ENCODE measurements around the gene ENAM. TPM values are rescaled to one million over a fixed set of nuclear protein-coding genes. Genes with fewer than 3 reads are reported as not detected.
A peak's percentile ranks its signal among the peaks of the same experiment; 100 is the strongest.
"Not testable (repeated sequence)": the region's sequence is repeated elsewhere in the genome, so short reads cannot be mapped to it uniquely, and the experiment has no call there.

ENAM gene
- total and polyA plus RNA-seq, 9 of the 15 experiments (the other 6 are each of a cell fraction or from before 2014, with no cell fraction given): 0.04 to 0.09 (median 0.04) TPM; not detected in 6

GRCh38 chr4:70660106-70660505, 31.6 kb downstream of the ENAM start:
- 45% methylated on average over 4 of the region's 4 CpGs for whole genome bisulfite sequencing (ENCODE audit: insufficient coverage, low coverage, missing lambda C conversion rate)
- H3K9me1 ChIP-seq (ENCODE audit: control insufficient read depth, insufficient read depth, low read length): no peaks in the 10 kb centered on the region
- ATAC-seq: peak; percentile 47
- H2AFZ ChIP-seq (ENCODE audit: low read depth, low read length): no peak overlapping the region
- no peak overlapping the region for H3K4me2 ChIP-seq (ENCODE audit: insufficient read depth, low read length)
- no peaks in the 10 kb centered on the region for H3K36me3 ChIP-seq (ENCODE audit: control insufficient read depth, insufficient read depth, low read length)
- no peaks in the 10 kb centered on the region for H3K9me3 ChIP-seq (replicated peaks; ENCODE audit: control insufficient read depth, insufficient read depth, low read depth, low read length)
- no TSS peak for BruUV-seq (replicated peaks)
- peaks cover 0 to 3% of the 10 kb centered on the region in 2 experiments; a peak in 2 of 5 replicates for H3K4me1 ChIP-seq (replicated peaks in 1 of 2; ENCODE audit: control insufficient read depth in 2 of 2, insufficient read depth in 2 of 2, low read length in 2 of 2)
- H3K4me3 ChIP-seq: no peak overlapping the region
- no peak overlapping the region for H3K27ac ChIP-seq (ENCODE audit: extremely low read depth, low read depth, low read length)
- CTCF ChIA-PET (ENCODE audit: low intra/inter-chr PET ratio): no interaction called here
- DNase-seq (ENCODE audit: extremely low read depth in 1 of 4, low spot score in 3 of 4): no peak
- intact Hi-C loops (cut with micrococcal nuclease) (no loop called here), in situ Hi-C loops (cut with MboI) (no loop called here)
- POLR2A ChIA-PET: interaction anchor here (0.6 kb wide), 1 partner anchor 1033 kb away, joined by 3 read pairs; no protein-coding TSS in a partner anchor
- H3K27me3 ChIP-seq (ENCODE audit: control insufficient read depth in 2 of 2, insufficient read depth in 2 of 2, low read length in 2 of 2): no peaks in the 10 kb centered on the region
- TF ChIP-seq ZNF589 (CRISPR knock-in tag; IDR thresholded peaks at IDR 0.05; ENCODE audit: low read depth) (no peak), RBBP5 (IDR thresholded peaks at IDR 0.05; ENCODE audit: borderline replicate concordance, insufficient read depth, low read length, poor library complexity, severe bottlenecking) (no peak), ZSCAN32 (CRISPR knock-in tag; IDR thresholded peaks at IDR 0.05) (no peak), ZNF133 (CRISPR knock-in tag; IDR thresholded peaks at IDR 0.05) (no peak), ZNF76 (CRISPR knock-in tag; IDR thresholded peaks at IDR 0.05; ENCODE audit: borderline replicate concordance) (no peak), ZNF239 (CRISPR knock-in tag; IDR thresholded peaks at IDR 0.05) (no peak), MCM2 (IDR thresholded peaks at IDR 0.05; ENCODE audit: low read depth) (no peak), TRIM24 (IDR thresholded peaks at IDR 0.05) (no peak), ZEB2 (IDR thresholded peaks at IDR 0.05) (no peak), TCF7 (IDR thresholded peaks at IDR 0.05; ENCODE audit: borderline replicate concordance) (no peak), ATF3 (IDR thresholded peaks at IDR 0.05) (no peak), ATF3 (CRISPR knock-in tag; conservative IDR thresholded peaks at IDR 0.05) (no peak), MEF2D (tag; conservative IDR thresholded peaks at IDR 0.05; ENCODE audit: low read depth) (no peak), ZNF79 (CRISPR knock-in tag; IDR thresholded peaks at IDR 0.05; ENCODE audit: low read depth) (no peak), CTCFL (IDR thresholded peaks at IDR 0.05; ENCODE audit: borderline replicate concordance, insufficient read depth, low read depth, low read length, poor library complexity, severe bottlenecking) (no peak)
- H3K9ac ChIP-seq (ENCODE audit: insufficient read depth in 1 of 2, low read depth in 2 of 2, low read length in 2 of 2): no peak overlapping the region
- no peaks in the 10 kb centered on the region for H3K79me2 ChIP-seq (ENCODE audit: control insufficient read depth, insufficient read depth, low read length)
- FAIRE-seq: no peak
- H4K20me1 ChIP-seq (replicated peaks; ENCODE audit: control insufficient read depth, insufficient read depth, low read length): no peaks in the 10 kb centered on the region

GRCh38 chr4:70661309-70661922, 32.9 kb downstream of the ENAM start:
- H3K9me3 ChIP-seq (replicated peaks; ENCODE audit: control insufficient read depth, insufficient read depth, low read depth, low read length); ATAC-seq; H3K9ac ChIP-seq (ENCODE audit: insufficient read depth in 1 of 2, low read depth in 2 of 2, low read length in 2 of 2); H3K4me1 ChIP-seq (replicated peaks in 1 of 2; ENCODE audit: control insufficient read depth in 2 of 2, insufficient read depth in 2 of 2, low read length in 2 of 2); H3K27me3 ChIP-seq (ENCODE audit: control insufficient read depth in 2 of 2, insufficient read depth in 2 of 2, low read length in 2 of 2); in situ Hi-C loops (cut with MboI); H3K36me3 ChIP-seq (ENCODE audit: control insufficient read depth, insufficient read depth, low read length); H3K4me2 ChIP-seq (ENCODE audit: insufficient read depth, low read length); BruUV-seq (replicated peaks); FAIRE-seq; intact Hi-C loops (cut with micrococcal nuclease); H2AFZ ChIP-seq (ENCODE audit: low read depth, low read length); CTCF ChIA-PET (ENCODE audit: low intra/inter-chr PET ratio); POLR2A ChIA-PET; H4K20me1 ChIP-seq (replicated peaks; ENCODE audit: control insufficient read depth, insufficient read depth, low read length); H3K9me1 ChIP-seq (ENCODE audit: control insufficient read depth, insufficient read depth, low read length); H3K4me3 ChIP-seq; DNase-seq (ENCODE audit: extremely low read depth in 1 of 4, low spot score in 3 of 4); H3K27ac ChIP-seq (ENCODE audit: extremely low read depth, low read depth, low read length); H3K79me2 ChIP-seq (ENCODE audit: control insufficient read depth, insufficient read depth, low read length): not testable (repeated sequence)
- 27% methylated on average over 5 of the region's 5 CpGs for WGBS (ENCODE audit: insufficient coverage, low coverage, missing lambda C conversion rate)

Data from K562 (cell line).